Parathyroid adenoma (tissue), 2 donors: Measurements from ENCODE around the gene OSBPL3.

Source experiments
- H2AFZ ChIP-seq: fragments of 300-600 bp; sonication (generic); one replicate; pipeline ENCODE4 v1.7.0; 2017; ENCODE audit warnings: antibody characterized with exemption, mild to moderate bottlenecking
- H3K27ac ChIP-seq: fragments of 300-600 bp; sonication (generic); one replicate; pipeline ENCODE4 v1.7.0; 2017
- H3K27me3 ChIP-seq: fragments of 300-600 bp; sonication (generic); one replicate; pipeline ENCODE4 v1.7.0; 2017; ENCODE audit warnings: low read length; ENCODE audit not compliant: control insufficient read depth, insufficient read depth
- H3K36me3 ChIP-seq: fragments of 300-600 bp; sonication (generic); one replicate; pipeline ENCODE4 v1.7.0; 2017; ENCODE audit warnings: low read length; ENCODE audit not compliant: control insufficient read depth, insufficient read depth
- H3K4me1 ChIP-seq: fragments of 300-600 bp; sonication (generic); one replicate; pipeline ENCODE4 v1.7.0; 2017; ENCODE audit warnings: control low read depth
- H3K4me2 ChIP-seq: fragments of 300-600 bp; sonication (generic); one replicate; pipeline ENCODE4 v1.7.0; 2017; ENCODE audit warnings: low read length
- H3K4me3 ChIP-seq: fragments of 300-600 bp; sonication (generic); one replicate; pipeline ENCODE4 v1.7.0; 2017; ENCODE audit warnings: low read depth, low read length
- H3K79me2 ChIP-seq: fragments of 300-600 bp; sonication (generic); one replicate; pipeline ENCODE4 v1.7.0; 2017; ENCODE audit warnings: control low read depth
- H3K9ac ChIP-seq: fragments of 300-600 bp; sonication (generic); one replicate; pipeline ENCODE4 v1.7.0; 2017; ENCODE audit warnings: mild to moderate bottlenecking
- H3K9me3 ChIP-seq: fragments of 300-600 bp; sonication (generic); one replicate; pipeline ENCODE4 v1.7.0; 2017; ENCODE audit warnings: low read length; ENCODE audit not compliant: control insufficient read depth
- CTCF ChIP-seq: fragments of 300-600 bp; sonication (generic); IDR thresholded peaks from one replicate; pipeline ENCODE4 v1.7.0; 2017; ENCODE audit warnings: antibody characterized with exemption, mild to moderate bottlenecking
- donor health status: primary hyperparathyroidism.

Gene OSBPL3

GRCh38 chr7:24816868-24817267 lies 163.1 kb downstream of the OSBPL3 start:
- no peak overlapping the region for H3K4me3 ChIP-seq
- H3K27me3 ChIP-seq = no peaks in the 10 kb centered on the region
- no peaks in the 10 kb centered on the region for H3K9me3 ChIP-seq
- H3K27ac ChIP-seq = no peak overlapping the region
- H3K9ac ChIP-seq = no peak overlapping the region
- no peak for TF ChIP-seq CTCF
- H2AFZ ChIP-seq = no peak overlapping the region
- no peaks in the 10 kb centered on the region for H3K79me2 ChIP-seq
- H3K4me2 ChIP-seq = no peak overlapping the region
- H3K36me3 ChIP-seq = no peaks in the 10 kb centered on the region
- no peaks in the 10 kb centered on the region for H3K4me1 ChIP-seq

- Histone ChIP-seq H3K9ac (no peak overlapping the region), H3K27ac (no peak overlapping the region), H3K79me2 (no peaks in the 10 kb centered on the region), H3K27me3 (no peaks in the 10 kb centered on the region), H3K4me3 (no peak overlapping the region), H3K36me3 (no peaks in the 10 kb centered on the region), H3K4me1 (no peaks in the 10 kb centered on the region), H3K4me2 (no peak overlapping the region), H3K9me3 (no peaks in the 10 kb centered on the region), H2AFZ (no peak overlapping the region)
- TF ChIP-seq CTCF = peak; percentile 93
Measured at GRCh38 chr7:24812305-24812945, 167.6 kb downstream of the OSBPL3 start.

GRCh38 chr7:24808518-24808917 lies 171.5 kb downstream of the OSBPL3 start:
- Histone ChIP-seq H3K27me3 (no peaks in the 10 kb centered on the region), H3K9me3 (no peaks in the 10 kb centered on the region), H3K9ac (no peak overlapping the region), H3K4me1 (no peaks in the 10 kb centered on the region), H3K79me2 (no peaks in the 10 kb centered on the region), H3K4me3 (no peak overlapping the region), H3K4me2 (no peak overlapping the region), H3K27ac (no peak overlapping the region), H3K36me3 (no peaks in the 10 kb centered on the region), H2AFZ (no peak overlapping the region)
- TF ChIP-seq CTCF = no peak

- H3K4me2 ChIP-seq = no peak overlapping the region
- no peaks in the 10 kb centered on the region for H3K79me2 ChIP-seq
- H3K4me1 ChIP-seq = no peaks in the 10 kb centered on the region
- H2AFZ ChIP-seq = no peak overlapping the region
- H3K9me3 ChIP-seq = no peaks in the 10 kb centered on the region
- no peaks in the 10 kb centered on the region for H3K27me3 ChIP-seq
- TF ChIP-seq CTCF = no peak
- no peaks in the 10 kb centered on the region for H3K36me3 ChIP-seq
- no peak overlapping the region for H3K4me3 ChIP-seq
- no peak overlapping the region for H3K27ac ChIP-seq
- no peak overlapping the region for H3K9ac ChIP-seq
Measured at GRCh38 chr7:24802300-24802699, 177.7 kb downstream of the OSBPL3 start.

GRCh38 chr7:24801883-24802282 lies 178.1 kb downstream of the OSBPL3 start:
- H2AFZ ChIP-seq = no peak overlapping the region
- no peaks in the 10 kb centered on the region for H3K9me3 ChIP-seq
- H3K4me3 ChIP-seq = no peak overlapping the region
- no peak for TF ChIP-seq CTCF
- H3K79me2 ChIP-seq = no peaks in the 10 kb centered on the region
- no peak overlapping the region for H3K9ac ChIP-seq
- H3K4me2 ChIP-seq = no peak overlapping the region
- no peaks in the 10 kb centered on the region for H3K36me3 ChIP-seq
- H3K27ac ChIP-seq = no peak overlapping the region
- H3K4me1 ChIP-seq = no peaks in the 10 kb centered on the region
- H3K27me3 ChIP-seq = no peaks in the 10 kb centered on the region
